PC-3 (cell line): ENCODE data around the gene SORL1-AS1.

Experiments
- CTCF ChIP-seq: fragments of 300-600 bp; sonication (generic); conservative IDR thresholded peaks from 2 replicates; pipeline ENCODE4 v1.5.1; 2017; ENCODE audit warnings: antibody characterized with exemption, low read depth, mild to moderate bottlenecking, low read length
- EZH2 ChIP-seq: fragments of 300-600 bp; sonication (generic); IDR thresholded peaks from one replicate; pipeline ENCODE4 v1.6.1; 2017; ENCODE audit warnings: antibody characterized with exemption, mild to moderate bottlenecking, low read length; ENCODE audit not compliant: unreplicated experiment
- EZH2phosphoT487 ChIP-seq: fragments of 300-600 bp; sonication (generic); IDR thresholded peaks from 2 replicates; pipeline ENCODE4 v1.6.1; 2018; ENCODE audit warnings: mild to moderate bottlenecking, antibody characterized with exemption, low read length, borderline replicate concordance

GRCh38 chr11:121415856-121416255, 36.9 kb downstream of the SORL1-AS1 start:
- TF ChIP-seq EZH2phosphoT487 (no peak), CTCF (no peak), EZH2 (no peak)
